Bone marrow (tissue), 2 donors: ENCODE measurements around the gene TM9SF1.

Experiments
- DNase-seq, 2 donors: peaks; one replicate each; lab custom pipeline; 2025; lab: John Stamatoyannopoulos, UW

The TM9SF1 gene, protein sequence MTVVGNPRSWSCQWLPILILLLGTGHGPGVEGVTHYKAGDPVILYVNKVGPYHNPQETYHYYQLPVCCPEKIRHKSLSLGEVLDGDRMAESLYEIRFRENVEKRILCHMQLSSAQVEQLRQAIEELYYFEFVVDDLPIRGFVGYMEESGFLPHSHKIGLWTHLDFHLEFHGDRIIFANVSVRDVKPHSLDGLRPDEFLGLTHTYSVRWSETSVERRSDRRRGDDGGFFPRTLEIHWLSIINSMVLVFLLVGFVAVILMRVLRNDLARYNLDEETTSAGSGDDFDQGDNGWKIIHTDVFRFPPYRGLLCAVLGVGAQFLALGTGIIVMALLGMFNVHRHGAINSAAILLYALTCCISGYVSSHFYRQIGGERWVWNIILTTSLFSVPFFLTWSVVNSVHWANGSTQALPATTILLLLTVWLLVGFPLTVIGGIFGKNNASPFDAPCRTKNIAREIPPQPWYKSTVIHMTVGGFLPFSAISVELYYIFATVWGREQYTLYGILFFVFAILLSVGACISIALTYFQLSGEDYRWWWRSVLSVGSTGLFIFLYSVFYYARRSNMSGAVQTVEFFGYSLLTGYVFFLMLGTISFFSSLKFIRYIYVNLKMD

GRCh38 chr14:24195186-24196070 lies at the start of gene TM9SF1:
Gene TM9SF1, minus strand, starts transcription at chr14:24195441. Its CDS starts 422 bp downstream, at chr14:24195019.
- DNase-seq, result peak; percentile 81 to 84

DNA sequence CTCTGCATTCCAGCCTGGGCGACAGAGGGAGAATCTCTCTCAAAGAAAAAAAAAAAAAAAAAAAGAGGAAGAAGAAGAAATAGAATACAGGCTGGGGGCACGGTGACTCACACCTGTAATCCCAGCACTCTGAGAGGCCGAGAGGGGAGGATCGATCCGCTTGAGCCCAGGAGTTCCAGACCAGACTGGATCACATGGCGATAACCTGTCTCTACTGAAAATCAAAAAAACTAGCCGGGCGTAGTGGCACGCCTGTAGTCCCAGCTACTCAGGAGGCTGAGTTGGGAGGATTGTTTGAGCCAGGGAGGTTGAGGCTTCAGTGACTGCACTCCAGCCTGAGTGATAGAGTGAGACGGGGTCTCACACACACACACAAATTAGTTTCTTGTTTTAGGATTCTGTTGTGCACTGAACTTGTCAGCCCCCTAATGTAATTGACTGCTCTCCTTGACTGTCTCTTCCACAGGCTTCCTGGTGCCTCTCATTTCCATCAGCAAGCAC lies 48.1 kb upstream of the TM9SF1 start:
- peak in 1 of 2 donors; percentile 79 for DNase-seq

- DNase-seq, result no peak
Observed at GRCh38 chr14:24241829-24242443, 46.7 kb upstream of the TM9SF1 start.

DNA sequence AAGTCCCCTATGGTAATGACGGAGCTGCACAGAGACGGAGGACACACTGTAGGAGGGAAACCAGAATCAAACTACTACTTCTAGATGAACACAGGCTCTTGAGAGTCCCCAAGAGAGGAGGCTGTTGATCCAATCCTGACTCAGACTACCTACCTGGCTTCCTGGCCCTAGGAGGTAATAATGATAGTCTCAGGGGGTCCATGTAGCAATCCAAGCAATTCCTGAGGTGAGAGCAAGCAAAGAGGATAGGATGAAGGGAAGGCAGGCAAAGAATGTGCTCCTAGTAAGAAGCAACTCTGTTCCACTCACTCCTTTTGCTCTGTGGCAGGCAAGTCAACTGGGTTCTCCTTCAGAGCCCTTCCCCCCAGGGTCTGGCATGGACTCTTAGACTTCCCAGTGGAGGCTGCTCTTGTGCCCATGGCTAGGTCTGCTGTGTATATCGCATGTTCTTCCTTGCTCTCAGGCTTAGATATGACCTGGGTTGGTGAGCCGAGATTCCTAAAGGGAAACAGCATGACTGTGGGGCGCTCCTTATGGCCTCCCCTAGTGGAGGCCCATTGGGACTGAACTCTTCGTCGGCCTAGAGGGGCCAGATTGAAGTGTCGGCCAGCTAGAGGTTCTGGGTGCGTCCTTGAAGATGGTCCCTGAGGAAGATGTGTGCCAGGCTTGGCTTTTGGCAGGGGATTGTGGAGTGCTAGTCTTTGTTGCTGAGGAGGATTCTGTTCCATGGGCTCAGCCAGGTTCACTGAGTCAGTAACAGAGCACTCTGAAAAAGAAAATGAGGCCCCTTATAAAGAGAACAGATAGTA lies 45.1 kb upstream of the TM9SF1 start:
- no peak for DNase-seq

- no peak for DNase-seq
Observed at GRCh38 chr14:24238527-24239037, 43.3 kb upstream of the TM9SF1 start.

DNA sequence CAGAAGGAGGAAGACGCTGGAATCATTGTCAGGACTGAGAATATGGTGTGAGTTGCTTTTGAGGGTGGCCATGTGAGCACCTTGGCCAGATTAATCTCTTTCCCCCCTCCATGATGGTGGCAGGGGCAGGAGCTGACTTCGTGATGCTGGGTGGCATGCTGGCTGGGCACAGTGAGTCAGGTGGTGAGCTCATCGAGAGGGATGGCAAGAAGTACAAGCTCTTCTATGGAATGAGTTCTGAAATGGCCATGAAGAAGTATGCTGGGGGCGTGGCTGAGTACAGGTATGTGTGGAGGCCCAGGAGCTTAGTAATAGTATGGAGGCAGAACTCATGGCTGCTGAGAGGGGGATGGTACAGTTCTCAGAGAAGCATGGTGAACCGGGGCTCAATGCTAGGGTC lies 42.9 kb upstream of the TM9SF1 start:
- DNase-seq, result no peak

DNA sequence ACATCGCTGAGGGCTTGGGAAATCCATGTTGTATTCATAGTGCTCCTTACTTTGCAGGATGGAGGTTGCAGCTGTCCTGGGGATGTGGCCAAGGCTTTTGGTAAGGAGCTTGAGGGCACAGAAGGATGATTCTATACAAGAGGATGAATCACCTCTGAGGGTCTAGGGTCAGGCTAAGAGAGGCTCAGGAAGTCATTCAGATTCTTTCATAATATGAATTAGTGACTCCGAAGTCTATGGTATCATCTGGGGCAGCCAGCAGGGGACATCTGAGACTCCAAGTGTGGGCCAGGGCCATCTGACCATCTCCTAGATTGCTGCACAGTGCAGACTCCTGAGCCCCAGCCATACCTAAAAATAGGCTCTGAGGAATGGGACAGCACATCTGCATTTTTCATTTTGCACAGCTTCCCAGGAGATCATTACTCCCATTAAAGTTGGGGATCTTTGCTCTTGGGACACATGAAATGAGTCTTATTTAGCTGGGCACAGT lies 42.3 kb upstream of the TM9SF1 start:
- no peak for DNase-seq

GRCh38 chr14:24236689-24237462 lies 41.6 kb upstream of the TM9SF1 start:
- no peak for DNase-seq

DNA sequence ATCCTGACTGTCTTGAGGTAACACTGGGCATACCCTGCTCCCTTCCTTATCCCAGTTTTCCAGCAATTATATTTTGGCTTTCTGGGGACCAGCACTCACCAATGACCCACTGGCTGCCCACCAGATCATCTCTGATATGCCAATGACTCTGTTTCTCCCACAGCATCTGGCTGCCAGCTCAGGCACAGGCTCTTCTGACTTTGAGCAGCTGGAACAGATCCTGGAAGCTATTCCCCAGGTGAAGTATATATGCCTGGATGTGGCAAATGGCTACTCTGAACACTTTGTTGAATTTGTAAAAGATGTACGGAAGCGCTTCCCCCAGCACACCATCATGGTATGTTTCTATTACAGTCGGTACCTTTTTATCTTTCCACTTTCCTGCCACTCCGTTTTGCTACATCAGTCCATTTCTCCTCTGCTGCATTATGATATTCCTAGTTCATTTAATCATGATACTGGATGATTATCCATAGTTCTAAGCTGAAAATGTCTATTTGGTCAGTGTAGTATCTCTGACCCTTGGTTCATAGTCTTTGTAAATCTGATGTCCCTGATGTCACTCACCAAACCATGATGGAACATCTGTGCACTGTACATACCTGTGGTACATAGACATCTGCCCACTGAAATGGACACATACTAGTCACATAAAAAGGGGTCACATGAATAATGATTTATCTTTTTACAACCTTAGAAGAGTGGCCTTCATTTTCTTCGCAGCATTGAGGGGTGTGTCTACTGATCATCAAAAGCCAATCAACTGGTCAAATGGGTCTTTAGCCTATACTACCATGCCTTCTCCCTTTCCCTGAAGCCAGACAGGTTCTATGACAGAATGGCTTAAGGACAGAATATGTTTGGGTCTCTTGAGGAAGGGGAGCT lies 40.8 kb upstream of the TM9SF1 start:
- no peak for DNase-seq

DNA sequence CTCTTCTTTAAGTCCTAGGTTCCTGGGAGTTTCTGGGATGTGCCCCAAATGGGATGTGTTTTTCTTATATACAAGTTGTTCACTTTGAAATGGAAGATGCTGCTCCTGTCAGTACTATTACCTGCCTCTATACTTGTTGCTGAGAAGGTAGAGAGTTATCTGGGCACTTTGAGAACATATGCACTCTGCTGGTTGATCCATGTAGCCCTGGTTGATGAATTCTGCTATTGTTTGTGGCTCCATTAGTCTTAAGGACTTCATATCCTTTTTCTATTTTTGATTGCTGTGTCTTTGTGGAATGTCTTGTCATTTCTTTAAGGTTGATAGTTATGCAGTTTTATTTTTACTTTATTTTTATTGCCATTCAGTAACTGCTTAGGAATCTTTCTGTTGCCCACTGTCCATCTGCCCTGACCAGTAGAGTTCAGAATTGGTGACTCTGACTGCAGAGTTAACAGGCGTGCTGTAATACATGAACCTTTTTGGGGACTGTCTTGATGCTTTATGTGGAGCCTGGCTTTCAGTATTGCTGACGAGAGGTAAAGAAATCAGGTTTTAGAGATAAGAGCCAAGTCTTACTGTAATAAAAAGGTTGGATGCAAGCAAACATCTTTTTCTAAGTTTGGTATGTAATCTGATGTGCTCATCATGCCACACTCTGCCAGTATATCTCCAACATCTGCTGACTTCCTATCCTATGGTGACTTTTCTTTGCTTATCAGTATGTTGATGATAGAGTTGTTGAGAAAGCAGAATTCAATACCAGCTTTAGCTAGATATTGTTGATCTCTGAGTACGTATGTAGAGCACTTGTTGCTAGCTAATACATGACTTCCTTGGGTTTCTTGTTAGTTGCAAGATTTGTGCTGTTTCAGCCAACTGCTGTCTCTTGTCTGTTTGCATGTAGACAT lies 39.1 kb upstream of the TM9SF1 start:
- no peak for DNase-seq

GRCh38 chr14:24233538-24233866 lies 38.3 kb upstream of the TM9SF1 start:
- DNase-seq, result no peak

DNA sequence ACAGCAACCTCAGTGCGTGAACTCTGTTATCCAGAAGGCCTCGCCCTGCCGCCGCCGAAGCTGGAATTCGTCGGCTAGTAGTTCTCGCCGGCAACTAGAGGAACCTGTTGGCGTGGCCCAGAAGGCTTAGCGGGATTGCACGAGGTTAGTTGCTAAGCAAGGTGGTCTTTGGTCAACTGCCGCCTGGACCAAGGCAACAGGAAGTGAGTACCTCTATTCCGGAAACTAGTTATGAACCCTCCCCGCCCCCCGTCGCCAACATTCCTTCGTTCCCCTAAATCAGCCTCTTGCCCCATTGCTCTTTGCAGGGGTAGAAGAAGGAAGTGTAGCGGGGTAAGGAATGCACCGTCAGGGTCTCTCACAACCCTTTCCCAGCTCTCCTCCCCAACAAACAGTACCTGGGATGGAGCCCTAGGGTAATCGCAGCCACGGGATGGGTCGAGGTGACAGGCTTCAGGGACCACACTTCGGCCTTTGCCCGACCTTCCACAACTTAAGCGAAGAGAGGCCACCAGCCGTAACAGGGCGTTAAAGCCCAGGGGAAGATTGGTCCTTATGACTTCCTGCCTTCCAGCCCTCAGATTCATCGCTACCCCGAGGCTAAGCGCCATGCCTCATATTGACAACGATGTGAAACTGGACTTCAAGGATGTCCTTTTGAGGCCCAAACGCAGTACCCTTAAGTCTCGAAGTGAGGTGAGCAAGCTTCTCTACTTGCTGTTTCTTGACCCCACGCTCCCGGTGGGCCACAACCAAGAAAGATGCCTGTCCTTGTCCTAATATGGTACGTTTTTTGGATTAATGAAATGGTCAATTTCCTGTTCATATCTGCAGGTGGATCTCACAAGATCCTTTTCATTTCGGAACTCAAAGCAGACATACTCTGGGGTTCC lies 37.6 kb upstream of the TM9SF1 start, which contains the start of gene GMPR2:
Gene GMPR2 (plus strand): TSS at position 285 of the 893 bp plus-strand sequence. CDS start 325 bp downstream, at position 610.
- DNase-seq, result no peak

- peak; percentile 86 to 92 for DNase-seq
Observed at GRCh38 chr14:24232121-24232644, 36.9 kb upstream of the TM9SF1 start, which contains the start of gene NEDD8. Gene NEDD8, minus strand, starts transcription at chr14:24232367. Its CDS starts 100 bp downstream, at chr14:24232267.

DNA sequence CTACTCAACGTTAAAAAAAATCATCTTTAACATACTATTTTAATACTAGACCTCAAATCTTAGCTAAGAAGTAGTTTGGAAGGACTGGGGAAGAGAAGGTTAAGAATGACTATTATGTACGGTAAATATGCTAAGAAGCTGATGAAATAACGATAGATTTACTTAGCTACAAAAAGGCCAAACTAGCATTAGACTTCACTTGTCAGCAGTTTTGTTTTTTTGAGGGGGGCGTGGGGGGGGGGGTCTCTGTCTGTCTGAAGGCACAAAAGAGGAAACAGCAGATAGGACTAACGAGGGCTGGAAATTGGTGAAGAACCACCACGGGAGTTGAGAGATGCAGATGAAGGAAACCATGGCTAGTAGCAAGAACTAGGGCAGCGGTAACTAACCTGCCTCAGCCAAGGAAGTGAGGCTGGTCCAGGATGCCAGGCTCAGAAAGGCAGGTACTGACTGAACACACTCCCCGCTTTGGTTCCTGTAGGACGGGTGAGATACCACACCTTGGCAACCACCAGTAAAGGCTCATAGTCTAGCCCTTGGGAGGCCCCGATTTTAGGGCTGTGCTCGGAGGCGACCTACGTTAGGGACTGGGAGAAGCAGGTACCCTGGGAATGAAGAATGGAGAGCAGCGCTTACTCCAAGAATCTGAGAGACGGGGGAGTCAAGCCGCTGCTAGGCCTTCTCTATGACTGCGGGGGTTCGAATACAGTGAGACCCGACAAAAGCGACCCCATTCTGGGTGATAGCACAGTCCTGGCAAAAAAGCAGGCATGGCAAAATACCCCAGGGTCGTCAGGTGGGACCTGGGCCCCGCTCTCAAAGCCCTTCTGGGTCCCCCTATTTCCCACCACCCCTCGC lies 36.3 kb upstream of the TM9SF1 start:
- no peak for DNase-seq

GRCh38 chr14:24228902-24229301 lies 33.7 kb upstream of the TM9SF1 start:
- no peak for DNase-seq
